HG02571 (cell line): ENCODE results near the gene TNFRSF19.

Experiments
- ATAC-seq: cut with Tn5 transposase; IDR thresholded peaks from one replicate; pipeline ENCODE4 v1.9.1; 2021; ENCODE audit warnings: mild to moderate bottlenecking, moderate library complexity; ENCODE audit not compliant: unreplicated experiment

Gene TNFRSF19

DNA sequence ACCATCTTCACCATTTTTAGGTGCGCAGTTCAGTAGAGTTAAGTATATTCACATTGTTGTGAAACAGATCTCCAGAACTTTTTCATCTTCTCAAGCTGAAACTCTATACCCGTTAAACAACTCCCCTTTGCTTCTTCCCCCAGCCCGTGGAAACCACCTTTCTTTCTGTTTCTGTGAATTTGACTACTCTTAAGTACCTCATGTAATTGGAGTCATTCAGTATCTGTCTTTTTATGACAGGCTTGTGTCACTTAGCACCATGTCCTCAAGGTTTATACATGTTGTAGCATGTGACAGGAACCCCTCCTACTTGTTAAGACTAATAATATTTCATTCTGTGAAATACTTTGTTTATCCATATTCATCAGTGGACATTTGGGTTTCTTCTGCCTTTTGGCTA lies 52.8 kb downstream of the TNFRSF19 start:
- no peak for ATAC-seq

DNA sequence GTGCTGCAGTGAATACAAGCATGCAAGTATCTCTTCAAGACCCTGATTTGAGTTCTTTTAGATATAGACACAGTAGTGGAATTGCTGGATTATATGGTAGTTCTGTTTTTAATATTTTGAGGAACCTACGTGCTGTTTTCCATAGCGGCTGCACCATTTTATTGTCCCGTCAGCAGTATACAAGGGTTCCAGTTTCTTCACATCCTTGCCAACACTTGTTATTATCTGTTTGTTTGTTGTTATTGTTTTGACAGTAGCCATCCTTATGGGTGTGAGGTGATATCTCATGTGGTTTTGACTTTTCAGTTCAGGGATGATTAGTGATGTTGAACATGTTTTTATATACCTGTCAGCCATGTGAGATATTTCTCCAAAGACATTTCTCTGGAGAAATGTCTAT lies 53.2 kb downstream of the TNFRSF19 start:
- no peak for ATAC-seq

DNA sequence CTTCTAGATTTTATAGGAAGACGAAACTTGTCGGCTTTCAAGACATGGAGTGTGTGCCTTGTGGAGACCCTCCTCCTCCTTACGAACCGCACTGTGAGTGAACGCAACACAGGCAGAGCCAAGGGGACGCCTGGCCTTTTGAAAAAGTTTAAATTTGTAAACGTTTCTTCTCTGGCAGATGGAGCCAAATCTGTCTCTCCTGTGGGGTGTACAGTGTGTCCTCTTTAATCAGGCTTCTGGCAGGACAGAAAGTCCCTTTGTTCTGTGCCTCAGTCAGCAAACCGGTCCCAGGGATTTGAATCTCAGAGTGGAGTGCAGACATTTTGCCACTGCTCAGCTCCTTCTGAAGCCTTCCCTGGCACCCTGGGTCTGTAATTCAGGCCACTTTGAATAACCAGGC lies 56.5 kb downstream of the TNFRSF19 start:
- no peak for ATAC-seq

DNA sequence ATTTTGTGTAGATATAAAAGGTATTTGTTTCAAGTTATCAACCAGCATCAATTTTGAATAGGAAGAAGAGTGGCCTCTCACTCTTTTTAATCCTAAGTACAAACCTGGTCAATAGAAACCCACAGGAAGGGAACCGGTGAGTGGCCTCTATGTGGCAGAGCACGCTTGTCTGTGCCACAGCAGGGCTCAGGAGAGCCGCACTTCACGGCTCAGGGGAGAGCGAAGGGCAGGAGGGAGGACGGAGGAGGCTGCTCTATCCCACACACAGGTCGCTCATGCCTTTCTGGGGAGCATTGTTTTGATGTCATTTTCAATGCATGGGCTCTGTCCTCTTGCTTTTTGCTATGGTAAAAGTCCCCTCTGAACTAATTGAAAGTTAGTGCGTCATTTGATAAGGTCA lies 57.2 kb downstream of the TNFRSF19 start:
- ATAC-seq = no peak

- ATAC-seq = no peak
These were observed 58.0 kb downstream of the TNFRSF19 start for GRCh38 chr13:23628250-23628649.

- no peak for ATAC-seq
These were observed 58.8 kb downstream of the TNFRSF19 start for GRCh38 chr13:23628765-23629565.

- no peak for ATAC-seq
These were observed 59.5 kb downstream of the TNFRSF19 start for GRCh38 chr13:23629566-23630272.

- no peak for ATAC-seq
These were observed 60.3 kb downstream of the TNFRSF19 start for GRCh38 chr13:23630349-23631093.

DNA sequence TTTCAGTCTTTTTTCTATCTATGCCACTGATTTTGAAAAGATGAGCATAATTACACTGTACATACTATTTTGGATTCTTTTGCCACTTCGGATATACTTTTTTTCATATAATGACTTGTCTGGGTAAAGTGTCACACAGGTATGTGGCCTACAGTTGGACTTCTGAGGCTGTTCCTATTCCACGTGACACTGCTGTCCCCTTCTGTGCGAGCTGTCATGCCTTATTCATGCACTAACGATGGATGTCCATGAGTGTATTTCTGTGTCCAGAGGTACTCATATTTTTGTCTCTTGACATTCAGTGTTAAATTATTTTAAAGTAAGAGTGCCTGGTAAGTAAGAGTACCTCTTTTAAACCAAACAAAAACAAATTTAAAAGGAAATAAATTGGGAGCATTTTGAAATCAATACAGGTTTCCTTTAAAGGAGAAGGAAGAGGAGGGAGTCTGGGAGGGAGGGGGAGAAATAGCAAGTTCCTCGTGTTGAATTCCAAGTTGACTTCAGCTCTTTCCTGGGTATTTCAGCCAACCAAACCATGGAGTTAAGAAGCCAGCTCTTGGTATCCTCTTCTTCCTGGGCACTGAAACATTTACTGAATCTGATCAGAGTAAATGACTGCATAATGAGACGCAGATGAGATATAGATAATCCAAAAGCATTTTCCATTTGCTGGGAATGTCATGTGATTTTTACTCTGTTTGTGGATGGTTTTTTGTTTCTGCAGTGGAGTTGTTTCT lies 61.3 kb downstream of the TNFRSF19 start:
- ATAC-seq = no peak

DNA sequence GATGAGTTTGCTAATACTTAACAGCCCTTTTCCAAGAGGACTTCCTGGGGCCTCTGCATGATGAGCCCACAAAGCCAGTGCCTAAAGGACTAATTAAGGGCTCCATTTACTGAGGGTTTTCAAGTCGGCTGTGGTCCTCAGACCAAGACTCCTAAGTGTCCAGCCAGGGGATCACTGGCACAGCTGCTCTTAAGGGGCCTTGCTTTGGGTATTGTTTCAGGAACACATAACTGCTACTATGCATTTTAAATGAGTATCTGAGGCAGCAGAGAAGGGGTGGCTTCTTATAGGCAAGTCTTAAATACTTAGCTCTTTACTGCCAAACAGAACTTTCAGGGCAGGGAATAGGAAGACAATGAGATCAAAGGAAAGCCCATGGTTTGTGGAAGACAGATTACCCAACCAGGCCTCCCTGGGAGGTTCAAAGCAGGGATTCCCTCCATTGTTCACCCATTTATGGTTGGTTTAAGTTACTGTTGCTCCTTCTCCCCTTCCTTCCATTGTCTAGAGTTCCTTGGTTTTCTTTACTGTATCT lies 61.9 kb downstream of the TNFRSF19 start:
- ATAC-seq = no peak

GRCh38 chr13:23632741-23633140 lies 62.5 kb downstream of the TNFRSF19 start:
- ATAC-seq = no peak

DNA sequence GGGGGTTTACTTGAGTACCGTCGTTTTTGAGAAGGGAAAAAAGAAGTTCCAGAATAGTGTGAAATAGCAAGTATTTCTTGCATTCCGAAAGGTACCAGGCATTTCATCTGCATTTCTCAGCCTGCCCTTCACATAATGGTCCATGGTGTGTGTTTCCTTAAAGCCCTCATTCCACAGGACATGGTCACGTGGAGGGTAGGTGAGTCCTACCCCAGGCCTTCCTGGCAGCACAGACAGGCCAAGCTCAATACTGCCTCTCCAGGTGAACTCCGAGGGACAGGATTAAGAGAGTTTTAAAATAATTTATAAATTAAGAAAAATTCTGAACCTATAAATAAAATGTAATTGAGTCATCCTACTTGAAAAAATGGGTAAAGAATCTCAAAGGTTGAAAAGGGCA lies 64.7 kb downstream of the TNFRSF19 start:
- ATAC-seq = no peak

- ATAC-seq = no peak
These were observed 66.1 kb downstream of the TNFRSF19 start for GRCh38 chr13:23636360-23636759.

GRCh38 chr13:23637829-23638228 lies 67.6 kb downstream of the TNFRSF19 start:
- no peak for ATAC-seq

DNA sequence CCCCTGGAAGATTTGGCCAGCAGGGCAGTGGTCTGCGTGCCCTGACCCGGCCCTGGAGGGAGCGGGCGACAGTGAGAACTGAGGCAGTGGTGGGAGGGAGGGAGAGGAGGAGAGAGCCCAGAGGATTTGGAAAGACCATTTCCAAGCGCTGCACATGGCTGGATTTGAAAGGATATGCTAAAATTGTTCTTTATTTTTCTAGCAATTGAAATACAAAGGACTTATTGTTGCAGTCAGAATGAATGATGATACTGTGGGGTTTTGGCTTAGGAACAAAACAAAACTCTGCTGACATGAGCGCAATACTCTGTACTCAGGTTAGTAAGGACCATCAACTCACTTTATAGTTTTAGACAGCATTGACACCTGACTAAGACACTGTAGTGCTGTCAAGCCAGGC lies 69.5 kb downstream of the TNFRSF19 start:
- no peak for ATAC-seq

GRCh38 chr13:23642110-23642509 lies 71.9 kb downstream of the TNFRSF19 start:
- no peak for ATAC-seq

- ATAC-seq = no peak
These were observed 73.3 kb downstream of the TNFRSF19 start for GRCh38 chr13:23643338-23644125.

DNA sequence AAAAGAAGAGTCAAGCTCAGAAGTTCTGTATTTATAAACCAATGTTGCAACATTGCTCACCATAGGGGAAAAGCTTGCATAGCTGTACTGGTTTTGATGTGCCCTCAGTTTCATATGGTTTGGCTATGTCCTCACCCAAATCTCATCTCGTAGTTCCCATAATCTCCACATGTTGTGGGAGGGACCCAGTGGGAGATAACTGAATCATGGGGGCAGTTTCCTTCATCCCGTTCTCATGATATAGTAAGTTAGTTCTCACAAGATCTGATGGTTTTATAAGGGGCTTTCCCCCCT lies 73.9 kb downstream of the TNFRSF19 start:
- ATAC-seq = no peak

DNA sequence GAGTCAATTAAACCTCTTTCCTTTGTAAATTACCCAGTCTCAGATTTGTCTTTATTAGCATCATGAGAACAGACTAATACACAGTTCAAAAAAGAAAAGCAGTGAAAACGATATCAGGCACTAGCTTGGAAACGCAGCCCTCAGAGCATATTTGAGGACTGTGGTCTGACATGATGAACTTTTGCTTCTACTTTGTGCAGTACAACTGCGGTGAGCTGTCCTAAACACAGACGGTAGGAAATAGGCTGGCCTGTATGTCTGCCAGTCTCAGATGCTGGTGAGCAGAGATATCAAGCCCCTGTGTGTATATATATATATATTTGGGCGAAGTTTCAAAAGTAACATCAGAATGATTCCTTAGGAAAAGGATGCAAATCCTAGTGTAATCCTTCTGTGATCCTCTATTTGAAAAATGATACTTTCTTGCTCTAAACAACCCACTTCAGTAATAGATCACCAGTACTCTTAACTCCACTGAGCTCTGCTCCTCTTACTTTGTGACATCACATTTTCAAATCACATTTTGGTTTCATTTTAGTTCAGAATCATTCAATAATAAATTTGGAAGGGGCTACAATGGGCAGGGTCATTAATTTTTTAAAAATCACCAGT lies 74.4 kb downstream of the TNFRSF19 start:
- ATAC-seq = no peak

DNA sequence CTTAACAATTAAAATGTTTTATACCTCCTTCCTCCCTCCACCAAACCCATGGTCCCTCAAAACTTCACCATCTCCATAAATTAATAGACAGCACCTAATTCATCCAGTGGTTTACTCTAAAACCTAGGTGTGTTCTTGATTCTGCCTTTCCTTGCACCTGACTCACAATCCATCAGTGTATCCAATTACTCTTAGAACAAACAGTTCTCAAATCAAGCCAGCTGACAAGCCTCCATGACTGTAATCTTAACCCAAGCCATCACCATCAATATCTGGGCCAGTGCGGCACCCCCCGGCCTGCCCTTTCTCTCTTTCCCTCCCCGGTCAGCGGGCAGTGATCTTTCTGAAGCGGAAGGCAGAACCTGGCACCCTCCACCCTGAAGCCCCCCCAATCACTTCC lies 75.6 kb downstream of the TNFRSF19 start:
- ATAC-seq = no peak
